Measurements from ENCODE around the gene ATP6V1C2.
A peak's percentile ranks its signal among the peaks of the same experiment; 100 is the strongest.

The ATP6V1C2 gene

GRCh38 chr2:10709290-10709939 lies 12.0 kb upstream of the ATP6V1C2 start:
- DNase-seq (ENCODE audit: low read depth): peak; percentile 72
- no peak overlapping the region for H3K4me3 ChIP-seq (ENCODE audit: low read length)
- TF ChIP-seq CTCF (IDR thresholded peaks at IDR 0.05; ENCODE audit: insufficient read depth, low read depth, low read length, missing control alignments): peak; percentile 82

GRCh38 chr2:10712185-10712809 lies 9.1 kb upstream of the ATP6V1C2 start:
- no peak for DNase-seq (ENCODE audit: low read depth)
- H3K4me3 ChIP-seq (ENCODE audit: low read length): no peak overlapping the region
- TF ChIP-seq CTCF (IDR thresholded peaks at IDR 0.05; ENCODE audit: insufficient read depth, low read depth, low read length, missing control alignments): no peak

GRCh38 chr2:10716581-10716980 lies 4.8 kb upstream of the ATP6V1C2 start:
- no peak for TF ChIP-seq CTCF (IDR thresholded peaks at IDR 0.05; ENCODE audit: insufficient read depth, low read depth, low read length, missing control alignments)
- H3K4me3 ChIP-seq (ENCODE audit: low read length): no peak overlapping the region
- DNase-seq (ENCODE audit: low read depth): peak; percentile 32

- DNase-seq (ENCODE audit: low read depth): peak; percentile 87
Observed at GRCh38 chr2:10717628-10718027, 3.8 kb upstream of the ATP6V1C2 start.

GRCh38 chr2:10720306-10720705 lies 1.1 kb upstream of the ATP6V1C2 start:
- no peak overlapping the region for H3K4me3 ChIP-seq (ENCODE audit: low read length)
- TF ChIP-seq CTCF (IDR thresholded peaks at IDR 0.05; ENCODE audit: insufficient read depth, low read depth, low read length, missing control alignments): no peak
- peak; percentile 86 for DNase-seq (ENCODE audit: low read depth)

More at GRCh38 chr2:10717628-10718027, 3.8 kb upstream of the ATP6V1C2 start:
- no peak for TF ChIP-seq CTCF (IDR thresholded peaks at IDR 0.05; ENCODE audit: insufficient read depth, low read depth, low read length, missing control alignments)
- H3K4me3 ChIP-seq (ENCODE audit: low read length): no peak overlapping the region

GRCh38 chr2:10720947-10721395 lies 459 bp upstream of the ATP6V1C2 start:
- TF ChIP-seq CTCF (IDR thresholded peaks at IDR 0.05; ENCODE audit: insufficient read depth, low read depth, low read length, missing control alignments): no peak
- no peak overlapping the region for H3K4me3 ChIP-seq (ENCODE audit: low read length)
- DNase-seq (ENCODE audit: low read depth): no peak

Measured in epithelial cell of esophagus (primary cell).